Gastroesophageal sphincter (tissue), 3 donors: ENCODE measurements around the gene CFAP157.

Experiments used
- EP300 ChIP-seq: sonication (generic); formaldehyde crosslinking; IDR thresholded peaks from one replicate; pipeline ENCODE4 v1.6.1; 2017; ENCODE audit warnings: antibody characterized with exemption, mild to moderate bottlenecking
- POLR2A ChIP-seq, 2 donors: fragments of 450-650 bp; IDR thresholded peaks; one replicate each; pipeline ENCODE4 v1.6.1; 2017; ENCODE audit warnings: antibody characterized with exemption in 2 of 2, mild to moderate bottlenecking in 2 of 2, moderate library complexity in 1 of 2
- POLR2AphosphoS5 ChIP-seq: sonication (generic); formaldehyde crosslinking; IDR thresholded peaks from one replicate; pipeline ENCODE4 v1.6.1; 2017; ENCODE audit warnings: antibody characterized with exemption
- TF ChIP-seq, protein P1 (sequence below), 4 experiments: fragments of 200-600 bp in 2 of 4; fragments of 450-650 bp in 2 of 4; sonication (generic) in 1 of 4; IDR thresholded peaks; one replicate each; pipeline ENCODE4 v1.5.1; 2017 to 2019; ENCODE audit warnings: antibody characterized with exemption in 4 of 4, mild to moderate bottlenecking in 2 of 4, moderate library complexity in 2 of 4

DNA sequence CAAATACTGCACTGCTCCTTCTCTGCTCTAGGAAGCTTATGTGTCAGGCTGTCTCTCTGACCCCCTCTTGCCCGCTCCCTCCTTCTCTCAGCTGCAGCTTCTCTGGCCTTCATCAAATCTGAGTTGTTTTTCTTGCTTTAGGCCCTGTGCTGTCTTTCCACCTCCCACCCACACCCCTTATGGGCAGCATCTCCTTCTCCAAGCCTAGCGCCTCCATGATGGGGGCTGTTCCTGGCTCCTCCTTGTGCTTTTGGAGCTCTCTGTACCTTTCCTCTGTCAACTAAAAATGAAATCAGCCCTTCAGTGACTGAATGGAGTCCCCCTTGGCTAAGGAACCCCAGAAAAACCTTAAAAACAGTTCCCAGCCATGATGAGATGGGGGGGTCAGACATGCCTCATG, 6.6 kb upstream of the CFAP157 start:
- TF ChIP-seq, protein P1, sequence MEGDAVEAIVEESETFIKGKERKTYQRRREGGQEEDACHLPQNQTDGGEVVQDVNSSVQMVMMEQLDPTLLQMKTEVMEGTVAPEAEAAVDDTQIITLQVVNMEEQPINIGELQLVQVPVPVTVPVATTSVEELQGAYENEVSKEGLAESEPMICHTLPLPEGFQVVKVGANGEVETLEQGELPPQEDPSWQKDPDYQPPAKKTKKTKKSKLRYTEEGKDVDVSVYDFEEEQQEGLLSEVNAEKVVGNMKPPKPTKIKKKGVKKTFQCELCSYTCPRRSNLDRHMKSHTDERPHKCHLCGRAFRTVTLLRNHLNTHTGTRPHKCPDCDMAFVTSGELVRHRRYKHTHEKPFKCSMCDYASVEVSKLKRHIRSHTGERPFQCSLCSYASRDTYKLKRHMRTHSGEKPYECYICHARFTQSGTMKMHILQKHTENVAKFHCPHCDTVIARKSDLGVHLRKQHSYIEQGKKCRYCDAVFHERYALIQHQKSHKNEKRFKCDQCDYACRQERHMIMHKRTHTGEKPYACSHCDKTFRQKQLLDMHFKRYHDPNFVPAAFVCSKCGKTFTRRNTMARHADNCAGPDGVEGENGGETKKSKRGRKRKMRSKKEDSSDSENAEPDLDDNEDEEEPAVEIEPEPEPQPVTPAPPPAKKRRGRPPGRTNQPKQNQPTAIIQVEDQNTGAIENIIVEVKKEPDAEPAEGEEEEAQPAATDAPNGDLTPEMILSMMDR (IDR thresholded peaks at IDR 0.05): no peak
- no peak for TF ChIP-seq POLR2A (IDR thresholded peaks at IDR 0.05)
- TF ChIP-seq POLR2AphosphoS5: no peak
- TF ChIP-seq EP300: no peak
